ENCODE data around the gene HLA-DRB5. TPM values are rescaled to one million over a fixed set of nuclear protein-coding genes. Genes with fewer than 3 reads are reported as not detected.

The HLA-DRB5 gene
- total and polyA plus RNA-seq, 2 donors (not counting 1 experiment from before 2014, with no cell fraction given): 23.8 to 174 TPM

DNA sequence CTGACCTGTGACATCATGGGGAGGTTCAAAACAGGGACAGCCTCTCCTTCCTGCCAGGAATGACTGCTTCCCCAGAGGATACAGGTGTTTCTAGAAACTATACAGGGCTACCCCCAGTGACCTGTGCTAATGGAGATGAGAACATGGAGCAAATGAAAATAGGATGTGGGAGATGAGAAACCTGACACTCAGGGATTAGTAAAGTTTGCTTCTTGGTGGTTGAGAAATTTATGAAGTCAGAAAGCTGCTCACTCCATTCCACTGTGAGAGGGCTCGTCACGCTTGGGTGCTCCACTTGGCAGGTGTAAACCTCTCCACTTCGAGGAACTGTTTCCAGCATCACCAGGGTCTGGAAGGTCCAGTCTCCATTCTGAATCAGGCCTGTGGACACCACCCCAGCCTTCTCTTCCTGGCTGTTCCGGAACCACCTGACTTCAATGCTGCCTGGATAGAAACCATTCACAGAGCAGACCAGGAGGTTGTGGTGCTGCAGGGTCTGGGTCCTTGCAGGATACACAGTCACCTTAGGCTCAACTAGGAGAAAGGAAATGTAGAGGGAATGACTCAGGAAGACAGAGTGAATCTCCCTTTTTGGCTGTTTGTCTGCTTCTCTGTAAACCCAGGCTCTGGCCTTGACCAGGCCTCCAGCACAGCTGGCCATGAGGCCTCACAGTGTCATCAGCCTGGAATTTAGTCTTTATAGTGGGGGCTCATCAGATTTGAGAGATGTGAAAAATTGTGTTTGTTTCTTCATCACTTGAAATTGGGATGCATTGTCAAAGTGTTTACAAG lies 10.8 kb downstream of the HLA-DRB5 start:
- Histone ChIP-seq H3K36me3 (replicated peaks in 1 of 2; ENCODE audit: control extremely low read depth in 1 of 2, control insufficient read depth in 1 of 2, extremely low read depth in 1 of 2, insufficient read depth in 2 of 2, low read length in 1 of 2) (peaks cover 0 to 3% of the 10 kb centered on the region in 2 experiments), H3K9me3 (ENCODE audit: control extremely low read depth in 1 of 3, control insufficient read depth in 2 of 3, insufficient read depth in 1 of 3, low read length in 2 of 3) (no peaks in the 10 kb centered on the region), H3K4me3 (ENCODE audit: control extremely low read depth in 1 of 5, extremely low read depth in 1 of 5, insufficient read depth in 1 of 5, low read depth in 2 of 5, low read length in 4 of 5) (no peak overlapping the region), H3K9ac (ENCODE audit: low read length) (no peak overlapping the region), H3K27me3 (replicated peaks in 1 of 4; ENCODE audit: control extremely low read depth in 1 of 4, control insufficient read depth in 3 of 4, insufficient read depth in 4 of 4, low read length in 3 of 4) (no peaks in the 10 kb centered on the region), H2AFZ (ENCODE audit: insufficient read depth, low read depth, low read length, poor library complexity, severe bottlenecking) (no peak overlapping the region), H3K27ac (ENCODE audit: low read length in 2 of 2) (no peak overlapping the region), H3K4me2 (replicated peaks; ENCODE audit: low read depth, low read length, poor library complexity, severe bottlenecking) (no peak overlapping the region), H4K20me1 (ENCODE audit: control insufficient read depth, insufficient read depth, low read length, poor library complexity, severe bottlenecking) (no peaks in the 10 kb centered on the region), H3K4me1 (ENCODE audit: control insufficient read depth in 2 of 2, insufficient read depth in 2 of 2, low read length in 2 of 2) (peaks cover 0 to 2% of the 10 kb centered on the region in 2 donors), H3K79me2 (ENCODE audit: control insufficient read depth, insufficient read depth, low read length) (peaks cover 5% of the 10 kb centered on the region)
- Mint-ChIP-seq H3K27ac (peak overlapping the region; percentile 41), H3K4me1 (peaks cover 25% of the 10 kb centered on the region), H3K27me3 (no peaks in the 10 kb centered on the region), H3K9me3 (ENCODE audit: insufficient read depth) (no peaks in the 10 kb centered on the region), H3K4me3 (no peak overlapping the region)
- 83% methylated on average over 2 of the region's 4 CpGs for WGBS (ENCODE audit: insufficient coverage)
- POLR2A ChIA-PET: interaction anchor here (0.6 kb wide), 1 partner anchor 63 kb away, joined by 3 read pairs; no protein-coding TSS in a partner anchor
- no peak for TF ChIP-seq EZH2 (IDR thresholded peaks at IDR 0.05; ENCODE audit: borderline replicate concordance, insufficient read depth, low read depth, low read length, poor library complexity, severe bottlenecking)
- TF ChIP-seq, protein P1, sequence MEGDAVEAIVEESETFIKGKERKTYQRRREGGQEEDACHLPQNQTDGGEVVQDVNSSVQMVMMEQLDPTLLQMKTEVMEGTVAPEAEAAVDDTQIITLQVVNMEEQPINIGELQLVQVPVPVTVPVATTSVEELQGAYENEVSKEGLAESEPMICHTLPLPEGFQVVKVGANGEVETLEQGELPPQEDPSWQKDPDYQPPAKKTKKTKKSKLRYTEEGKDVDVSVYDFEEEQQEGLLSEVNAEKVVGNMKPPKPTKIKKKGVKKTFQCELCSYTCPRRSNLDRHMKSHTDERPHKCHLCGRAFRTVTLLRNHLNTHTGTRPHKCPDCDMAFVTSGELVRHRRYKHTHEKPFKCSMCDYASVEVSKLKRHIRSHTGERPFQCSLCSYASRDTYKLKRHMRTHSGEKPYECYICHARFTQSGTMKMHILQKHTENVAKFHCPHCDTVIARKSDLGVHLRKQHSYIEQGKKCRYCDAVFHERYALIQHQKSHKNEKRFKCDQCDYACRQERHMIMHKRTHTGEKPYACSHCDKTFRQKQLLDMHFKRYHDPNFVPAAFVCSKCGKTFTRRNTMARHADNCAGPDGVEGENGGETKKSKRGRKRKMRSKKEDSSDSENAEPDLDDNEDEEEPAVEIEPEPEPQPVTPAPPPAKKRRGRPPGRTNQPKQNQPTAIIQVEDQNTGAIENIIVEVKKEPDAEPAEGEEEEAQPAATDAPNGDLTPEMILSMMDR (IDR thresholded peaks at IDR 0.05): no peak
- intact Hi-C loops (cut with micrococcal nuclease): no loop called here
- DNase-seq (no peak), ATAC-seq (ENCODE audit: low read depth) (no peak)
- CTCF ChIA-PET: no interaction called here

Measured in B cell (primary cell).